ENCODE results near the gene OSM.
A peak's percentile ranks its signal among the peaks of the same experiment; 100 is the strongest.

Gene OSM

GRCh38 chr22:30285176-30285845 is 18.7 kb upstream of the OSM start:
- no peak for DNase-seq (ENCODE audit: low spot score)

- no peak for DNase-seq (ENCODE audit: low spot score)
Observed at GRCh38 chr22:30284666-30285065, 18.0 kb upstream of the OSM start.

GRCh38 chr22:30284172-30284571 is 17.5 kb upstream of the OSM start:
- DNase-seq (ENCODE audit: low spot score) = no peak

GRCh38 chr22:30283342-30283741 is 16.7 kb upstream of the OSM start:
- DNase-seq (ENCODE audit: low spot score) = no peak

GRCh38 chr22:30282616-30283046 is 16.0 kb upstream of the OSM start:
- DNase-seq (ENCODE audit: low spot score) = no peak

- no peak for DNase-seq (ENCODE audit: low spot score)
Observed at GRCh38 chr22:30280505-30280904, 13.9 kb upstream of the OSM start.

- no peak for DNase-seq (ENCODE audit: low spot score)
Observed at GRCh38 chr22:30279932-30280331, 13.3 kb upstream of the OSM start.

GRCh38 chr22:30279046-30279788 is 12.6 kb upstream of the OSM start:
- no peak for DNase-seq (ENCODE audit: low spot score)

- DNase-seq (ENCODE audit: low spot score) = no peak
Observed at GRCh38 chr22:30277547-30278344, 11.1 kb upstream of the OSM start.

- DNase-seq (ENCODE audit: low spot score) = no peak
Observed at GRCh38 chr22:30276039-30276438, 9.4 kb upstream of the OSM start.

GRCh38 chr22:30275625-30276024 is 9.0 kb upstream of the OSM start:
- DNase-seq (ENCODE audit: low spot score) = peak; percentile 48

- no peak for DNase-seq (ENCODE audit: low spot score)
Observed at GRCh38 chr22:30274437-30274812, 7.8 kb upstream of the OSM start.

GRCh38 chr22:30273711-30274436 is 7.2 kb upstream of the OSM start:
- DNase-seq (ENCODE audit: low spot score) = no peak

- no peak for DNase-seq (ENCODE audit: low spot score)
Observed at GRCh38 chr22:30272781-30273601, 6.3 kb upstream of the OSM start.

- no peak for DNase-seq (ENCODE audit: low spot score)
Observed at GRCh38 chr22:30270832-30271231, 4.2 kb upstream of the OSM start.

GRCh38 chr22:30268331-30268730 is 1.7 kb upstream of the OSM start:
- no peak for DNase-seq (ENCODE audit: low spot score)

GRCh38 chr22:30267382-30268302 is 991 bp upstream of the OSM start:
- DNase-seq (ENCODE audit: low spot score) = no peak

- DNase-seq (ENCODE audit: low spot score) = no peak
Observed at GRCh38 chr22:30265823-30266444, 717 bp downstream of the OSM start.

- DNase-seq (ENCODE audit: low spot score) = no peak
Observed at GRCh38 chr22:30265131-30265720, 1.4 kb downstream of the OSM start.

All from SW480 (cell line).